GM21423 (cell line): Measurements from ENCODE around the gene RCAN1.

Experiments used
- ATAC-seq: cut with Tn5 transposase; IDR thresholded peaks from one replicate; pipeline ENCODE4 v1.9.1; 2021; ENCODE audit warnings: mild to moderate bottlenecking, moderate library complexity; ENCODE audit not compliant: unreplicated experiment

The RCAN1 gene

DNA sequence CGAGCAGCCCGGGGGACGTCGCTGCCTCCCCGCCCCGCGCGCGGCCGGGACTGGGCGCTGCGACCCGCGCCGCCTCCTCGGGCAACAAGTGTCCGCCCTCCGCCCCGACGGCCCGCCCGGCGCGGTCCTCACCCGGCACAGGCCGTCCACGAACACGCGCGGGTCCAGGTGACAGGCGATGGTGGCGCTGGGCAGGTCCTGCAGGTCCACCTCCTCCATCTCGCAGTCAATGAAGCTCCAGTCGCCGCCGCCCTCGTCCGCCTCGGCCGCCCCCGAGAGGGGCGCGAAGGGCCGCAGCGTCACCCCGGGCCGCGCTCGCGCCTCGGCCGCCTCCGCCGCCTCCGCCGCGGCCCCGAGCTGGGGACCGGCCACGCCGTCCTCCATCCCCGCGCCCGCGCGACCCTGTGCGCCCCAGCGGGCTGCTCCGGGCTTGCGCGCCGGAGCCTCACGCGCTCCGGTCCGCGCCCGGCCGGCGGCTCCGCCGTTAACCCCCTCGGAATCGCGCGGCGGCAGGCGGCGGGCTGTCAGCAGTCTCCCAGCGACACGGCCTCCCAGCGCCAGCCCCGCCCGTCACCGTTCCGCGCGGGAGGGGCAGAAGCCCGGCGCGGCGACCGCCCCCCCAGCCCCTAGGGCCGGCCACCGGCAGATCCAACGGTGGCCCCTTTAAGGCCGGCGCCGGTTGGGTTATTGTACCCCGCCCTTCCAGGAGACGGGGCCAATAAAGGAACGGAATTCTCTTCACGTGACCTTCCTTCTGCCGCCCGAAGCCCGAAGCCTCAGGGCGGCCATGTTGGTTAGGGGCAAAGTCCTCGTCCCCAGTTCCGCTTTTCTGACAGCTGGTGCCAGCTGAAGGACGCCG is at the start of gene RCAN1:
TSS of gene RCAN1 (minus strand) at position 486 of the 859 bp plus-strand sequence. CDS start at position 384, 102 bp downstream.
- peak; percentile 97 for ATAC-seq

DNA sequence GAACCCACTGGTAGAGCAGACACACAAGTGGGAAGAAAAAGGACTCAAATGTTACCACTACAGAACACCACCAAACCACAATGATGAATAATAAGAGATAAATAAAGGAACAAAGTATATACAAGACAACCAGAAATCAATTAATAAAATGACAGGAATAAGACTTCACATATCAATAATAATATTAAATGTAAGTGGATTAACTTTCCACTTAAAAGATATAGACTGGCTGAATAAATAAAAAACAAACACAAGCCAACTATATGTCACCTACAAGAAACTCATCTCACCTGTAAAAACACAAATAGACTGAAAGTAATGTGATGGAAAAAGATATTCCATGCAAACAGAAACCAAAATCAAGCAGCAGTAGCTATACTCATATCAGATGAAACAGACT is 46.9 kb upstream of the RCAN1 start:
- no peak for ATAC-seq

DNA sequence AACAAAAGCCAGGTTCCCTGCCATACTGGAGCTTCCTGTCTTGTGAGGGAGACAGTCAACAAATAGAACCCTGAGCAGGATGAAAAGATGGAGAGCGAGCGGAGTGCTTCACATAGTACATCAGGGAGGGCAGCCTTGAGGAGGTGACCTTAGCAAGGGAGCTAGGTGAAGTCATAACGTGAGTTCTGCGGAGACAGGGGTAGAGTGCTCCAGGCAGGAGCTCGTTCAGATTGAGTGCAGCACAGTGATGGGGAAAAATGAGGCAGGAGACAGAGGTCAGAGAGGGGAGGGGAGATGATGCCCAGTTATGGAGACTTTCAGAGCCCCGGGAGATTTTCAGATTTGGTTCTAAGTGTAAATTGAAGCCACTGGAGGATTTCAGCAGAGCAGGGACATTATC is 38.6 kb upstream of the RCAN1 start:
- no peak for ATAC-seq

DNA sequence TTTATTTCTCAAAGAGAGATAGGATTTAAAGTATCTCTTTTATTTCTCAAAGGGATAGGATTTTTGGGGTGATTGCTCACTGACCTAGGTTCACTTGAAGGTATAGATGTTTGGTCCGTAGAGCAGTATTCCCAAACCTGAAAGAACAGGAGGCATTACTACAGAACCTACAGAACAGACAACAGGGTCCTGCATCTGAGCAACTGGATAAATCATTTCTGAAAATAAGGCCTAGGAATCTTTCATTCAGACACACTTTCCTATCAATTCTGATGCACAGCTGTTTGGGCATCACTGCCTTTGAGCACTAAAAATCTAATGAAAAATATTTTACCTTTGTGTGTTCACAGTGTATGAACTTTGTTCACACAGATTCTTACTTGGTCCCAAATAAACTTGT is 36.7 kb upstream of the RCAN1 start:
- no peak for ATAC-seq

DNA sequence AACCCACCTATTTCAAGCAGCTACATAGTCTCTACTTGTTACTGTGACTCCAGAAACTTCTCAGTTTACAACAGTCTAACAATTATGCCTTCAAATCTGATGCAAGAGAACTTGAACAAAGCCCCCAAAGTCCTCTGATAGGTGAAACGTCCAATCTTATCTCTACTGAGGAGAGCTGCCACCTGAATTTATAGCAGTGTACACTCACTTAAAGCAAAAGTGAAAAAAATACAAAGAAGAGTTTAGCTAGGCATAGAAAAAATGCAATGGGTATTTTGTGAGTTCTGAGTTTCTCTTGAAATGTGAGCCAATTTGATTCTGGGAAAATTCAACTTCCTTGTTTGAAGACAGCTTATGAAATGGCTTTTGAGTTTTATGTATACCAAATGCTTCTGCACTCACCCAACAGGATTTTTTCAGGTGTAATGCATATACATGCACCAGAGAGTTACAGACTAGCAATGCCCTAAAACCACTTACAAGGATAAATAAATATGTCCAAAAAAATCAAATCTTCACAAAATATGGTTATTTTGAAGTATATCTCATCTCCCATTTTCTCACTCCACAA is 36.0 kb upstream of the RCAN1 start:
- ATAC-seq = no peak

DNA sequence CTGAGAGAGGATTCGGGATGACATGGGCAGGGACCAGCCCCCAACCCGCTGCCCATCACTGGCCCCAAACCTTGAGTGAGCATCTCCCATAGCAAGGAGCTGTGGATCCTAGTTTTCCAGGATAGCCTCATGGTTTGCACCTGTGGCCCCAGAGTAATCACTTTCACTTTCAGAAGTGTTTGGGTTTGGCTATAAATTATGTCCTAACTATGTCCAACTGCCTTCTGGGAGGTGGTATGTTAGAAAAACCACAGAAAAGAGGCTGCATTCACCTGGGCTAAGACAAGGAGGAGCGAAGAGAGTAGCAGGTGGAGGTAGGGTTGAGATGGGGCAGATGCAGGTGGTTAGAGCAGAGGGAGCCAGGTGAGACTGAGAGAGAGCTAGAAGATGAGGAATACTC is 34.5 kb upstream of the RCAN1 start:
- ATAC-seq = no peak

DNA sequence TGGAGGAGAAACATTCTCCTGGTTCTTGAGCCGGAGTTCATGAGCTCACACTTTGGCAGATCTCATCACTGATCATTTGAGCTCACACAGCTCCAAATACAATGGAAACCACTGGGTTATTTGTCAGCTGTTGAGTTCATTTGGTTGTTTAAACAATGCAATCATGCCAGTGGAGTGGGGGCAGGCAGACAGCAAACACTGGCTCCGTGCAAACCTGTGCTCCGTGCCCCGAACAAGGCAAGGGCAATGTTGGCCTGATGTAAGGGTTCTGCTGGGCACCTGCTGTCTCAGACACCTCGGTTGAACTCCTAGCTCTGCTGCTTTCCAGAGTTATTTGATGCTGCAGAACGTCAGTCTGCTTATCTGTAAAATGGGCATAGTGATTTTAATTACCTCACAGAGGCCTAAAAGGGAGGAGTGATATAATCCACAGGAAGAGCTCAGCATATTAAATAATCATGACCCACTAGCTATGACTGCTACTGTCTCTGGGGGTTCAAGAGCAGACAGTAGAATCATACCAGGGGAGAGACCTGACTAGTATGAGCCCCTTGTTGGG is 33.9 kb upstream of the RCAN1 start:
- ATAC-seq = no peak

DNA sequence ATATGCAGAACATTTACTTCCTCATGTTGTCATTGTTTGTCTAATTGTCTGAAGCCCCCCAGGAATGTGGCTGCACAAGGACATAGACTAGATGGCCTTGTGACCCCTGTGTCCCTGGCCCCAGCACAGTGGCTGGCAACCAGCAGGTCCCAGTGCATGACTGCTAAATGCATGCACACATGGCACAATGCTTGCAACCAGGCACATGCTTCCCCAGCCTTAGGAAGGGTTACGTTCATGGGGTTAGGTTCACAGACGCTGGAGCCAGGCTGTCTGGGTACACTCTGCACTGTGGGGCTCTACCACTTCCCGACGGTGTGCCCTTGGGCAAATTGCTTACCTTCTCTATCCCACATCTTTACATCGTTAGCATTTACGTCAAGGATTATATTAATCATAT is 32.6 kb upstream of the RCAN1 start:
- no peak for ATAC-seq

DNA sequence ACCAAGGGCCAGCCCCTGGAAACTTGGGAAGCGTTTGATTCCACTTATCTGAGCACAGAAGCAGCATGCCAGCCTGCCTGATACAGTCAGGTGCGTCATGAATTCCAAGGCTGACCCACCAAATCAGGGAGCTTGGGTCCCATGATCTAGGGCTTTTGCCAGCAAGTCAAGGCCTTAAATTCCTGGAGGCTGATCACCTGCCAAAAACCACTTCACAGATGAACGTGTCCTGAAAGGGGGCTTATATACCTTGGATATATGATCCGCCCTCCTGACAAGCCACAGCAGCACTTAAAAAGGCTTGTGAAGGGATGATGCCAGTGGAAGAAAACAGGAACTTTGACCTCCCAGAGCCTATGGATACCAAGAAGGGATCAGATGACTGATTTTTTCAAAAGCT is 29.9 kb upstream of the RCAN1 start:
- no peak for ATAC-seq

DNA sequence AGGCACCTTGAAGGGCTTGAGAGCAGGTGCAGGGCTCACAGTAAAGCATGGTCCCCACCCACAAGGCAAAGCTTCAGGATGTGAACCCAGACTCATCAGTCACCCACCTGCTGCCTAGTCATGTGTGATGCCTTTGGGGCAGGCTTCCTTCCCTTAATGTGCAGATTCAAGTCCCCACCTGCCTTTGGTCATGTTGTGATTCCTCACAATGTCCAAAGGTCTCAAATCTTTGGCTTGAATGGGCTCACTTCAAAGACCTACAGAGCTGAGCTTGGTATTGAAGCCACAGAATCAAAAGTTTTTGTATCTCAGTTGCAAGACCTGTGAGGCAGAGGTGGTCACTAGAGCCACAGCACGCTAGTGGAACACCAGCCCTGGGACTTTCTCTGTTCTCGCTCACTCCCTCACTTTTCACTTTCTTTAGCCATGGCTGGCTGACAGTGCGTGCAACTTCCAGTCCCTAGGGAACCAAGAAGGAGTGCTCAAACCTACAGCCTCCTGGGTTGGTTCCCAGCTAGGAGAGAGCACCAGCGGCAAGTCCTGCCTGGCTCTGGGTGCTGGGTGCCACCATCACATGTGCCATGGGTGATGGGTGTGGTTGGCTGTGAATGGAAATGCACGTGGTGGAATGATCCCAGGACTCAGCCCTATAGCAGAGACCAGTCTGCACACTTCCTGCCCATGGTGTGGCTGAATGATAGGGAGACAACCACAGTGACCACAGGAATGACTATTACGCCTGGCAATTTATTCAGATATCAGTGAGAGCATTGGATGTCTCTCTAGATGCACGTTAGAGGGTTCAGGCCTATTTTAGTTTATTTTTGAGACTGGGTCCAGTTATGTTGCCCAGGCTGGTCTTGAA is 27.5 kb upstream of the RCAN1 start:
- peak; percentile 50 for ATAC-seq

DNA sequence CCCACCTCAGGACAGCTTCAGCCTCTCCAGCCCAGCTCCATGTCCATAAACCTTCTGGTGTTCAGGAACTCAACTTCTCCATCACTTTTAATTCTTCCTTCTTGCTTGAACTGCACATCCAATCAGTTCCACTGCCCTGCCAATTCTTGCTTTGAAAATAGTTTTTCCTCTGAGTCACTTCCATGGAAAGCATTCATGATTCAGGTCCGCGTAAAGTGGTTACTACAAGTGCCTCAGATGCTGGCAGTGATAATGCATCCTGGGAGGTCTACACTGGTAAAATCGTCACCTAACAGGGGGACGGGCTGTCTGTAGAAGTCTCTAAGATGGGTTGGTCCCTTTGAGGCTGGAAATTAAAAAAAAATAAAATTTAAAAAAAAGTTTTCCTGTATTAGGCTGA is 25.9 kb upstream of the RCAN1 start:
- no peak for ATAC-seq

DNA sequence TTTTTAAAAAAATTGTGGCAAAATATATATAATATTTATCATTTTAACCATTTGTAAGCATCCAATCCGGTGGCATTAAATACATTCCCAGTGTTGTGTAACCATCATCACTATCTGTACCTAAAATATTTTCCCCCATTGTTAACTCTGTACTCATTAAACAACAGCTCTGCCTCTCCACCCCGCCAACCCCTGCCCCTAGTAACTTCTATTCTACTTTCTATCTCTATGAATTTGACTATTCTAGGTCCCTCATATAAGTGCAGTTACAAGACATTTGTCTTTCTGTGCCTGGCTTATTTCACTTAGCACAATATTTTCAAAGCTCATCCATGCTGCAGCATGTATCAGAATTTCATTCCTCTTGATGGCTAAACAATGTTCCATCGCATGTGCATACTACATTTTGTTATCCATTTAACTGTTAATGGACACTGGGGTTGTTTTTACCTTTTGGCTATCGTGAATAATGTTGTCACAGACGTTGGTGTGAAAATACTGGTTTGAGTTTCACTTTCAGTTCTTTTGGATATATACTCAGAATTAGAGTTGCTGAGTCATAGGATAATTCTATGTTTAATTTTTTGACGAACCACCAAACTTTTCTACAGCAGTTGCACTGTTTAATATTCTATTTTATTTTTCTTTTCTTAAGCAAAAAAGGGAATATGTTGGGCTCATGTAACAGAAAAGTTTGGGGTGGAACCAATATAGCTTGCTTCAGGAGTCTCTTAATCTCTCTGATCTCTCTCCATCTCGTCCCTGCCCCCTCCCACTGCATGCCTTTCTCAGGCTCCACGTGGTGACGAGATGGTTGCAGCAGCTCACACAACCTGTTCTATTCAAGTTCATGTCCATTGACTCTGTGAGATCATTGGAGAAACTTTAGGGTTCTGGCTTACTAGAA is 25.2 kb upstream of the RCAN1 start:
- no peak for ATAC-seq

DNA sequence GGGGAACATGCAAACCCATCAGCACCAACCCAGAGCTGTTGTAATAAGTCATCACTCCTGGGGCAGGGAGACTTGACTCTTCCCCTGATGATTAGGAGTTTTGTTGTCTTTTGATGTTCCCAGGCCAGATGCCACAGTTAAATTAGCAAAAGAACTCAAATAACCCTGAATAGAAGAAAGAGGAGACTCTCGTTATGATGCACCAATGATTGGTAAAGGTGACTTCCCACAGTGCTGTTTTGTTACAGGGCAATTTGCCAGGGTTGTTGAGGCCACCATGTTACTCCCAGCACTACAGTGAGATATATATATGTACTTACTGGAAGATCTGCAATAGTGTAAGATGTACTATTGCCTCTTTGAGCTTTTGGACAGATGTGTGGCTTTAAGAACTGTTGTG is 24.3 kb upstream of the RCAN1 start:
- ATAC-seq = no peak

DNA sequence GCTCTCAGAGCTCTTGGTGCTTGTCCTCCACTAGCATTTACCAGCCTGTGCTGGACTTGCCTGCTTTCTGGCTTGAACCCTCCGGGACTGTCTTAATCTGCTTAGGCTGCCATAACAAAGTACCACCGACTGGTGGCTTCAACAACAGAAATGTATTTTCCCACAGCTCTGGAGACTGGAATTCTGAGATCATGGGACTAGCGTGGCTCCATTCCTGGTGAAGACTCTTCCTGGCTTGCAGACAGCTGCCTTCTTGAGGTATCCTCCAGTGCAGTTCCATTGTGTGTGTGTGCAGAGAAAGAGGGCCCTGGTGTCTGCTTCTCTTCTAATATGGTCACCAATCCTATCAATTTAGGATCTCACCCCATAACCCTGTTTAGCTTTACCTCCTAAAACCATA is 22.0 kb upstream of the RCAN1 start:
- no peak for ATAC-seq

DNA sequence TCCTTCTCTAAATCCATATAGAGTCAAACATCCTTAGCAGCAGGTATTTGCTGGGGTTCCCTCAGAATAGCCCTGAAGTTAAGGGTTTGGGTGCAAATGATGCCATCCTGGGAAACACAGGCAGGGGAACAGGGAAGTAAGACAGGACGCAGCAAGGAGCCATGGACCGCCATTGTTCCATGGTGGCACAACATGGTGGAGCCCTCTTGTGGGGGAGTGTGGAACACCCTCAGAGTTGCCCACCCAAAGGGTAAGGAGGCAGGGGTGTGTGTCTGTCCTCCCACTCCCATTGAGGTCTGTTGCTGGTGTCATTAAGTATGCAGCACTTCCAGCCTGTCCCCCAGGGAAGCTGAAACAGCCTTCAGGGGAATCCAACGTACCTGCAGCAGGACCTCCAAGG is 20.4 kb upstream of the RCAN1 start:
- no peak for ATAC-seq

DNA sequence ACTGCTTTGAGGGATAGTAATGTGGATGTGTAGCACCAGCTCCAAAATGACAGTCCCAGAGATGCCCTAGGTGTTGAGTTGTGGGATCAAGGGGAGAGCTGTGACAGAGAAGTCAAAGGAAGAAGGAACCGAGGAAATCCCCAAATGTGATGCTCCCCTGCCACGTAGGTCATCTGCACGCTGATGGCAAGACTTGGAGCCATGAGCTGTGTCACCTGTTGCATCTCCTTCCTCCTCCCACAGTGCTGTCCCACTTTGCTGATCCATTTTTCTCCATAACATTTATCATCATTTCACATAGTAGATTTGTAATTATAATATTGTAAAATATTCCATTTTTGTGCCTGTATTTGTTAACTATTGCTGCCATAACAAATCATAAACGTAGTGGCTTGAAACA is 17.6 kb upstream of the RCAN1 start:
- ATAC-seq = no peak

DNA sequence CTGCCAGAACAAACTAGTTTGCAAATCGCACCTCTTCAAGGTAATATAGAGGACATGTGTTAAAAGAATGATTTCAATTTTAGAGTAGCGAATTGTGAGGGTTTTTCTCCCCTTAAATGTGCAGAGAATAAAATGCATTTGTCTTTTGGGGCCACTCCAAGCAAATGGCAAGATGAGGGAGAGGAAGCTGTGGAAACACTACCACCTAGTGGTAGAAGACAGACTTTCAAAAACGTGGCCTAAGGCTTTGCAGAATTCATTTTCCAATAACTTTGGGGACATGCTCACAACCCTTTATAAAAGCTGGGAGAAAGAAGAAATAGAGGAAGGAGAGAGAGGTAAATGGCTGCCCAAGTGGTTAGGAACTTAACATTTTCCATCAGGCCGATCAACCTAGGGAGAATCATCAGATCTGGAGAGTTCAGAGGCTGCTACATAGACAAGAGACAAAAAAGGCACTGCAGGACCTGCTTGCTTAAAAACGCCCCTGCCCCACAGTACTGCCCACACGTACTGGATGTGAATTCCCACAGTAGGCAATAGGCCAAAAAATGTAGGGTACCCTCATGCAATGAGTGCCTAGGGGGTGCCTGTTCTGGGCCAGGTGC is 15.7 kb upstream of the RCAN1 start:
- no peak for ATAC-seq

DNA sequence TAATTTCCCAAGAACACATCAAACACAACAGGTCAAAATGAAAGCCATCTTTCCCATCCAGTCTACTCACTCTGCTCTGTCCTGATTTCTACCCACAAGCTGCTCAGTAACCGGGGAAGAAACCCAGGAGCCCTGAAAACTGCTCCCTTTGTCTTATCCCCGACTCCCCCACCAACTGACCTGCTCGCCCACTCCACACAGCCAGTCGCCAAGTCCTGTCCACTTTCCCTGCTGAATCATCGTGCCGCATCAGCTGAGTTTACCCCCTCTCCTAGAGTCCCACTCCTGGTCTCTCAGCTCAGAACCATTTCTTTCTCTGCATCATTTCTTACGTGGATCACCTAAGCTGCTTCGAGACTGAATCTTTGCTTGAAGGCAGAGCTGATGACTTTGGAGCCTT is 11.2 kb upstream of the RCAN1 start:
- ATAC-seq = no peak

DNA sequence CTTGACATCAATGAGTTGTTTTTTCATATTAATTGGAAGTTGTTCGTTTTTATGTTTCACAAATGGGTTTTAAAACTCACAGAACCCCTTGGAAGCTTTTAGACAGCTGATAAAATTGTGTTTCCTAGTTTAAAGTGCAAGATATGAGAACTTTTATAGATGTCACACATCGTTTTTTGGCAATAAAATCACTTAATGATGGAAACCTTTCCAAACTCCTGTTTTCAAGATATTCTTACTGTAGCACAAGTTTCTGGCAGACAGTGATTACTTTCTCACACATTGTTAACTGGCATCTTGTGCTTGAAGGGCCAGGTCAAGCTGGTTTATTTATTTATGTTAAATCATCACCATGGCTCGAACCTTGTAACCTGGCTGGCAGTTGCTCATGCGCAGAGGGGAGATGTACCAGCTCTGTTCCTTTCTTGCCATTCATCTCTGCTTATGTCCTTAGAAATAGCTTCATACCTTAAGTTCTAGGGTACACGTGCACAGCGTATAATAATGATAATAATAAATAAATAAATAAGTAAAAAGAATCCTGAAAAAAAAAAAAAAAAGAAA is 10.2 kb upstream of the RCAN1 start:
- ATAC-seq = no peak

DNA sequence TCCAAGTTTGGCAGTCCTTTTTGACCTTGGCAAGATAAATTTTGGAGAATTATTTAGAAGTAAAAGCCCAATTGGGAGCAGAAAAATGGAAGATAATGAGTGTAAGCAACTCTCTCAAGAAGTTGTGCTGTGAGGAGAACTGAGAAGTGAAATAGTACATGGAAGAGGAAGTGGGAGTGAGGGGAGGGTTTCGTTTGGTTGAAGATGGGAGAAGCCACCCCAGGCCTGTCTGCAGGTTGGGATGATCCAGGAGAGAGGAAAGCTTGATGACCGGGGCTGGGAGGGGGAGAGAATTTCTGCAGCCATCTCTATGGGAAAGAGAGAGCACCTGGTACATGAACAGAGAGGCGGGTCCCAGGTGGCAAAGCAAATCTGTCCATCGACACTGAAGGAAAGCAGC is 8.6 kb upstream of the RCAN1 start:
- no peak for ATAC-seq
